Heart left ventricle (tissue), 16 donors: ENCODE measurements around the gene CYTH1. TPM values are rescaled to one million over a fixed set of nuclear protein-coding genes. Genes with fewer than 3 reads are reported as not detected.

Experiments
- ATAC-seq, 4 donors: fragments of 200-7000 bp; cut with Tn5 transposase; one replicate each; pipeline ENCODE4 v1.9.1; 2020 to 2022; ENCODE audit warnings: moderate library complexity in 4 of 4, mild to moderate bottlenecking in 3 of 4, moderate number of reproducible peaks in 1 of 4
- DNase-seq, 5 donors: peaks; one replicate each; pipeline ENCODE4 v3.0.0-alpha.2; 2020
- H3K27ac ChIP-seq, 12 donors: fragments of 200-600 bp; sonication (generic) in 4 of 12; one replicate each; pipeline versions ENCODE4 v1.5.0 to v1.8.0; 2016 to 2022; ENCODE audit warnings: mild to moderate bottlenecking in 2 of 12
- H3K27me3 ChIP-seq, 9 donors: fragments of 200-600 bp; sonication (generic) in 2 of 9; one replicate each; pipeline versions ENCODE4 v1.5.1 to v1.8.0; 2016 to 2022; ENCODE audit warnings: mild to moderate bottlenecking in 3 of 9
- H3K36me3 ChIP-seq, 9 donors: fragments of 200-600 bp; sonication (generic) in 2 of 9; one replicate each; pipeline versions ENCODE4 v1.5.0 to v1.8.0; 2018 to 2022; ENCODE audit warnings: mild to moderate bottlenecking in 2 of 9
- H3K4me1 ChIP-seq, 12 donors: fragments of 200-600 bp; sonication (generic) in 4 of 12; one replicate each; pipeline versions ENCODE4 v1.5.0 to v1.8.0; 2016 to 2022; ENCODE audit warnings: mild to moderate bottlenecking in 3 of 12
- H3K4me3 ChIP-seq, 12 donors: fragments of 200-600 bp; sonication (generic) in 4 of 12; one replicate each; pipeline versions ENCODE4 v1.5.0 to v1.8.0; 2017 to 2022; ENCODE audit warnings: mild to moderate bottlenecking in 9 of 12, moderate library complexity in 4 of 12
- H3K9me3 ChIP-seq, 12 donors: fragments of 200-600 bp; sonication (generic) in 4 of 12; one replicate each; pipeline versions ENCODE4 v1.5.0 to v1.8.0; 2016 to 2022; ENCODE audit warnings: mild to moderate bottlenecking in 1 of 12
- POLR2A ChIP-seq, 2 donors: fragments of 450-650 bp; IDR thresholded peaks; one replicate each; pipeline ENCODE4 v1.6.1; 2017; ENCODE audit warnings: antibody characterized with exemption in 2 of 2, mild to moderate bottlenecking in 2 of 2, moderate library complexity in 2 of 2
- WGBS, 4 donors: extraction: QIAGEN DNeasy Blood & Tissue Kit in 2 of 4; methylation state at CpG; one replicate each; pipeline versions ENCODE4 v1.1.5 to v1.1.7; 2013 to 2018; 5-methylcytosine and 5-hydroxymethylcytosine counted together
- intact Hi-C, 10 donors: fragments of 100-400 bp; cut with DNase I; formaldehyde crosslinking; loops; one replicate each; pipeline versions ENCODE4 v1.11.1 to v1.14.2; 2022
- polyA plus RNA-seq, 2 donors: library from polyadenylated mRNA; stranded (reverse); fragments of 200-250 nt; gene quantifications; one replicate each; pipeline ENCODE4 v1.2.3, GENCODE V29; 2013
- total RNA-seq, 9 donors: library from RNA; depleted of rRNA in 2 of 9; stranded (reverse); fragments of >200 nt in 2 of 9; fragmentation: NEBNext Ultra II Directional in 3 of 9; extraction: Animal tissue kit (Norgen Biotek cat#: 25700) in 3 of 9; gene quantifications; one replicate each; pipeline versions ENCODE4 v1.1.0 to v1.2.4, GENCODE V29; 2016 to 2023
- TF ChIP-seq, protein P1 (sequence below), 12 donors: fragments of 200-600 bp; sonication (generic) in 4 of 12; IDR thresholded peaks; one replicate each; pipeline versions ENCODE4 v1.5.0 to v1.8.0; 2018 to 2022; ENCODE audit warnings: antibody characterized with exemption in 12 of 12, mild to moderate bottlenecking in 5 of 12
- donor health status: ischemic (EF 13 %, LVEDD 7.1; RV severe dilation, severe dysfunction).
- donor health status: healthy with polysubstance abuse.
- donor health status: DM: no; HTN: yes; CAD: no.
- donor health status: DM: no; HTN: no; CAD: no.
- donor health status: ischemic (EF 25% LVEDD 6.9; RV normal size, moderate dysfunction).
- donor health status: ischemic (EF 25% LVEDD 5.7; RV mildly dilated, moderate dysfunction).
- donor health status: healthy.
- donor health status: DM: yes; HTN: yes; CAD: no.
- donor health status: ischemic (EF 35%, LVEDD 5.7; RV mildly dilated, moderate dysfunction).
- donor health status: nonischemic (EF 11% LVEDD 7.7; RV severe dilation, severe dysfunction).
- donor health status: DM: yes; HTN: yes; CAD: no.
- donor health status: PGD.
- donor health status: ischemic (EF 29% LVEDD 5.4; RV normal size, mild dysfunction).
- donor health status: nonischemic (EF 23%, LVEDD 6.1; RV moderate dilation, normal function).

The CYTH1 gene
- total and polyA plus RNA-seq, 11 donors: 20.0 to 59.1 (median 30.9) TPM

DNA sequence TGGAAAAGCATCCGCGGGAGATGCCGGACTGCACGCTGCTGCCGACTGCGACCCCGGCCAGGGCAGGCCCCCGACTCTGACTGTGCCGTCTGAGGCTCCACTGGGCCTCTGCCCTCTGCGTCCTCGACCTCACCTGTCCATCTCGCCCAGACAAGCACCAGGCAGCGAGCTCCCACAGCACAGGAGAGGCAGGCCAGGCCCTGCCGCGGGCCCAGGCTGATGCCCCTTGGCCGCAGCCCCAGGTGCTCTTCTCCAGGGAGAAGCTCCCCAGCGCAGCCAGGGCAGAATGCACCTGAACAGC, 106.8 kb downstream of the CYTH1 start:
- no peaks in the 10 kb centered on the region for H3K27me3 ChIP-seq
- ATAC-seq (no peak), DNase-seq (no peak)
- H3K4me1 ChIP-seq: no peaks in the 10 kb centered on the region
- H3K4me3 ChIP-seq: no peak overlapping the region
- TF ChIP-seq, protein P1, sequence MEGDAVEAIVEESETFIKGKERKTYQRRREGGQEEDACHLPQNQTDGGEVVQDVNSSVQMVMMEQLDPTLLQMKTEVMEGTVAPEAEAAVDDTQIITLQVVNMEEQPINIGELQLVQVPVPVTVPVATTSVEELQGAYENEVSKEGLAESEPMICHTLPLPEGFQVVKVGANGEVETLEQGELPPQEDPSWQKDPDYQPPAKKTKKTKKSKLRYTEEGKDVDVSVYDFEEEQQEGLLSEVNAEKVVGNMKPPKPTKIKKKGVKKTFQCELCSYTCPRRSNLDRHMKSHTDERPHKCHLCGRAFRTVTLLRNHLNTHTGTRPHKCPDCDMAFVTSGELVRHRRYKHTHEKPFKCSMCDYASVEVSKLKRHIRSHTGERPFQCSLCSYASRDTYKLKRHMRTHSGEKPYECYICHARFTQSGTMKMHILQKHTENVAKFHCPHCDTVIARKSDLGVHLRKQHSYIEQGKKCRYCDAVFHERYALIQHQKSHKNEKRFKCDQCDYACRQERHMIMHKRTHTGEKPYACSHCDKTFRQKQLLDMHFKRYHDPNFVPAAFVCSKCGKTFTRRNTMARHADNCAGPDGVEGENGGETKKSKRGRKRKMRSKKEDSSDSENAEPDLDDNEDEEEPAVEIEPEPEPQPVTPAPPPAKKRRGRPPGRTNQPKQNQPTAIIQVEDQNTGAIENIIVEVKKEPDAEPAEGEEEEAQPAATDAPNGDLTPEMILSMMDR (IDR thresholded peaks at IDR 0.05): no peak
- no peak for TF ChIP-seq POLR2A (IDR thresholded peaks at IDR 0.05)
- intact Hi-C loops: no loop called here
- 93 to 97% (median 94%) methylated on average over 17 of the region's 17 CpGs for WGBS, 4 donors
- no peak overlapping the region for H3K27ac ChIP-seq
- peaks cover 0 to 84% (median 71%) of the 10 kb centered on the region in 9 donors for H3K36me3 ChIP-seq
- H3K9me3 ChIP-seq: no peaks in the 10 kb centered on the region

DNA sequence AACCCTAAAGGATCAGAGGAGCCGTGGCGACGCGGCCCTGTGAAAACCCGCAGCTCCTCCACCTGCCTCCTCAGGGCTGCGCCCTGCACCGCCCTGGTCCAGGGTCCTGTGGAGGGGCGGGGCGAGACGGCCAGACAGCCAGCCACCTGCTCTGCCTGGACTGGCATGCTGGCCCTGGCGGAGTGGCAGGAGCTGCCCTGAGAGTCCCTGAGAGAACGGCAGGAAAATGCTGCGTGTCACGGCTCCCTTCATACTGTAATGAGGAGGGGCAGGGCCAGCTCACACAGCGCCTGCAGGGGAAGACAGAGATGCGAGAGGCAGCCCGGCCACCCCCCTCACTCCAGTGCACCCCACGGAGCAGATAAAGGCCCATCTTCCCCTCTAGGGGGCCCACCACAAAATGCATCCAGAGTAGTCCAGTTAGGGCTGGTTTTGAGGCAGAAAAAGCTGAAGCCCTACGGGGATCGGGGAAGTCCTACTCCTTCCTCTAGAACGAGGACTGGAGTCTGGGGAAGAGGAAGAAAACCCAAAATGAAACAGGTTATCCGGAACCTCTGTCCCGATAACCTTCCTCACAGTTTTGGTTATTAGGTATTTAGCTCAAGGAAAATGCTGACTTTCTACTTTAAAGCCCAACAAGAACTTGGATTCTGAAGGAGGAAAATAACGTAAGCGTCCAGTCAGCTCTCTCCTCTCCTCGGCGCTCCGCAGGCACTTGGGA, 107.3 kb downstream of the CYTH1 start:
- peaks cover 0 to 79% (median 66%) of the 10 kb centered on the region in 9 donors for H3K36me3 ChIP-seq
- H3K4me3 ChIP-seq: no peak overlapping the region
- H3K4me1 ChIP-seq: no peaks in the 10 kb centered on the region
- no peaks in the 10 kb centered on the region for H3K9me3 ChIP-seq
- intact Hi-C loops: no loop called here
- no peaks in the 10 kb centered on the region for H3K27me3 ChIP-seq
- TF ChIP-seq, protein P1 (IDR thresholded peaks at IDR 0.05): no peak
- no peak for TF ChIP-seq POLR2A (IDR thresholded peaks at IDR 0.05)
- 90 to 93% (median 90%) methylated on average over 24 to 28 of the region's 28 CpGs for WGBS, 4 donors
- ATAC-seq (no peak), DNase-seq (no peak)
- no peak overlapping the region for H3K27ac ChIP-seq

DNA sequence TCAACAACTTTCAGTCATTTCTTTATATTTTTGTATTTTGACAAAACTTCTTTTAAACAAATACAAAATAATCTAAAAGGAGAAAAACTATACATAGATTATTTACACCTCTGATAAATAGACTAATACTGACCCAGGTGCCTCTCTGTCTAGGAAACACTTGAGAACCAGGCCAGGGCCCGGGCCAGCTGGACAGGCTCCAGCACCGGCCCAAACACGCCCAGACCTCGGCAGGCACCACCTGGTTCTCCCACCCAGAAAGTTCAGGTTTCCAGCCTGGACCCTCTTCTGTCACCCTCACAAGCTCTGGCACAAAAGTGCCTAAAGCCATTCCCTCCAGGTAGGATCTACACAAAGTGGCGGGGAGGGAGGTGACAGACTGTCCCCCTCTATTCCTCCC, 107.9 kb downstream of the CYTH1 start:
- TF ChIP-seq, protein P1 (IDR thresholded peaks at IDR 0.05): no peak
- TF ChIP-seq POLR2A (IDR thresholded peaks at IDR 0.05): no peak
- H3K27me3 ChIP-seq: no peaks in the 10 kb centered on the region
- no peak overlapping the region for H3K4me3 ChIP-seq
- DNase-seq: no peak
- no peaks in the 10 kb centered on the region for H3K4me1 ChIP-seq
- ATAC-seq: no peak
- H3K9me3 ChIP-seq: no peaks in the 10 kb centered on the region
- intact Hi-C loops: no loop called here
- 37 to 55% (median 48%) methylated on average over 5 of the region's 5 CpGs for WGBS, 4 donors
- H3K36me3 ChIP-seq: peaks cover 0 to 73% (median 60%) of the 10 kb centered on the region in 9 donors
- H3K27ac ChIP-seq: no peak overlapping the region

DNA sequence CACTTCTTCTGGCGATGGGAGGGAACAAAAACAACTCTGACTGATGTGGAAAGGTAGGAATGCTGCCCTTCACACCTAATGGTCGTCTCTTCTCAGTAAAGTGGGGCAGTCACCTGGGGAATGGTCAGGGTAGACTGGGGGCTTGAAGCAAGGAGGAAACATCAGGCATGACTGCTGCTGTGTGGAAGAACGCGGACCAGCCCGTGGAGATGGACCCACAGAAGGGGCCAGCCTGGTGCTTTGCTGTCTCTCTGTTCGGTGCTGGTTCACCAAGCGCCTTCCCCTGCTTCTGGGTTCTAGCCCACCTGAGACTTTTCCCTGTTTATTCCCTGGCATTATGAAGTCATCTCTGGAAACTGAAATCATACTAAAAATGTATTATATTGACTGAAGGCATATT, 108.7 kb downstream of the CYTH1 start:
- Histone ChIP-seq H3K27ac (no peak overlapping the region), H3K4me1 (no peaks in the 10 kb centered on the region), H3K36me3 (peaks cover 0 to 65% (median 52%) of the 10 kb centered on the region in 9 donors), H3K4me3 (no peak overlapping the region), H3K27me3 (no peaks in the 10 kb centered on the region), H3K9me3 (no peaks in the 10 kb centered on the region)
- DNase-seq: no peak
- intact Hi-C loops: no loop called here
- 90 to 98% (median 91%) methylated on average over 7 of the region's 7 CpGs for WGBS, 4 donors
- TF ChIP-seq, protein P1 (IDR thresholded peaks at IDR 0.05): no peak
- TF ChIP-seq POLR2A (IDR thresholded peaks at IDR 0.05): no peak
- no peak for ATAC-seq
